RWPE1 (cell line): ENCODE results near the gene KIAA1210.
"Not testable (repeated sequence)": the region's sequence is repeated elsewhere in the genome, so short reads cannot be mapped to it uniquely, and the experiment has no call there.

Source experiments
- CTCF ChIA-PET: fragments of 350-600 bp; sonication (Branson Sonifier 250); formaldehyde crosslinking; extraction: SDS; loops from one replicate; lab custom pipeline; 2021; lab: Yijun Ruan, JAX
- POLR2A ChIA-PET: fragments of 400-600 bp; formaldehyde crosslinking; extraction: SDS; loops from one replicate; lab custom pipeline; 2020; ENCODE audit warnings: antibody characterized with exemption; ENCODE audit not compliant: low non-redundant PET; lab: Yijun Ruan, JAX
- DNase-seq: peaks from one replicate; pipeline ENCODE4 v3.0.0; 2012; ENCODE audit warnings: low spot score
- H3K27ac ChIP-seq: fragments of 450-650 bp; 2 replicates; pipeline ENCODE4 v1.5.1; 2017
- TF ChIP-seq, protein P1 (sequence below): fragments of 450-650 bp; conservative IDR thresholded peaks from 2 replicates; pipeline ENCODE4 v1.5.1; 2017; ENCODE audit warnings: low read depth, mild to moderate bottlenecking

Gene KIAA1210

DNA sequence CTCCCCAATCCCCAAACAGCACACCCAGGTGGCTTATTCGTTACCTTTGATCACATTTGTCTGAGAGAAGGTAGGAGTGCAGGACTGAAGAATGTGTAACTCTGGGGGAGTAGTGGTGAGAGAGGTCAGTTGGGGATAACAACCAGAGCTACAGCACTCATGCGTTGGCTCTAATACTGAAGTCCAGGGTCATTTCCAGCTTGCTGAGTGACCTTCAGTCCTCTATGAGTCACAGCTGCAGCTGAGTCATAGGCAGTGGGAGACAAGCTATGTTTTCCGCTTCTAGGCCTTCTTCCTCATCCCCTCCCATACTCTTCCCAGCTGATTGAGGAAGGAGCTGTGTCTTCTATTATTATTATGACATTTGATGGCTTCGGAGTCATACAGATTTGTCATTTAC lies 86.4 kb downstream of the KIAA1210 start:
- no peak overlapping the region for H3K27ac ChIP-seq
- POLR2A ChIA-PET = no interaction called here
- CTCF ChIA-PET = no interaction called here
- TF ChIP-seq, protein P1, sequence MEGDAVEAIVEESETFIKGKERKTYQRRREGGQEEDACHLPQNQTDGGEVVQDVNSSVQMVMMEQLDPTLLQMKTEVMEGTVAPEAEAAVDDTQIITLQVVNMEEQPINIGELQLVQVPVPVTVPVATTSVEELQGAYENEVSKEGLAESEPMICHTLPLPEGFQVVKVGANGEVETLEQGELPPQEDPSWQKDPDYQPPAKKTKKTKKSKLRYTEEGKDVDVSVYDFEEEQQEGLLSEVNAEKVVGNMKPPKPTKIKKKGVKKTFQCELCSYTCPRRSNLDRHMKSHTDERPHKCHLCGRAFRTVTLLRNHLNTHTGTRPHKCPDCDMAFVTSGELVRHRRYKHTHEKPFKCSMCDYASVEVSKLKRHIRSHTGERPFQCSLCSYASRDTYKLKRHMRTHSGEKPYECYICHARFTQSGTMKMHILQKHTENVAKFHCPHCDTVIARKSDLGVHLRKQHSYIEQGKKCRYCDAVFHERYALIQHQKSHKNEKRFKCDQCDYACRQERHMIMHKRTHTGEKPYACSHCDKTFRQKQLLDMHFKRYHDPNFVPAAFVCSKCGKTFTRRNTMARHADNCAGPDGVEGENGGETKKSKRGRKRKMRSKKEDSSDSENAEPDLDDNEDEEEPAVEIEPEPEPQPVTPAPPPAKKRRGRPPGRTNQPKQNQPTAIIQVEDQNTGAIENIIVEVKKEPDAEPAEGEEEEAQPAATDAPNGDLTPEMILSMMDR = no peak
- DNase-seq = peak; percentile 25

DNA sequence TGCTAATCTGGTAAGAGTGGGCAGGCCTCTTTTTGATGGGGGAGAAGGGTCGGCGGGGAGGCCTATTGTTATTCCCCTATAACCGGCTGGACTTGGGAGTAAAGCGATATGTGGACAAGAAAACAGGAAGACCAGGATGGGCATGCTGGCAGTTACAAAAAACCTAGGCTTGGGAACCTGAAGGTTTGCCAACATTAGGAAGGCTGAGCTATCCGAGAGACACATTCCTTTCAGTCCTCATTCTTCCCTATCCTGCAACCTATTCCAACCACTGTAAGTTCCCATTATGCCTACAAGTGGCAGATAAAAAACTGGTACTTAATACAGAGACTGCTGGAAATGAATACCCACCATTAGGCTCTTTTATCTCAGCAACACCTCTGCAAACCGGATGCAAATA lies 87.2 kb downstream of the KIAA1210 start:
- POLR2A ChIA-PET = no interaction called here
- H3K27ac ChIP-seq = no peak overlapping the region
- TF ChIP-seq, protein P1 = no peak
- DNase-seq = no peak
- CTCF ChIA-PET = interaction anchor here (0.6 kb wide), 2 partner anchors 32 to 208 kb away, joined by 4 to 5 read pairs; no protein-coding TSS in a partner anchor

DNA sequence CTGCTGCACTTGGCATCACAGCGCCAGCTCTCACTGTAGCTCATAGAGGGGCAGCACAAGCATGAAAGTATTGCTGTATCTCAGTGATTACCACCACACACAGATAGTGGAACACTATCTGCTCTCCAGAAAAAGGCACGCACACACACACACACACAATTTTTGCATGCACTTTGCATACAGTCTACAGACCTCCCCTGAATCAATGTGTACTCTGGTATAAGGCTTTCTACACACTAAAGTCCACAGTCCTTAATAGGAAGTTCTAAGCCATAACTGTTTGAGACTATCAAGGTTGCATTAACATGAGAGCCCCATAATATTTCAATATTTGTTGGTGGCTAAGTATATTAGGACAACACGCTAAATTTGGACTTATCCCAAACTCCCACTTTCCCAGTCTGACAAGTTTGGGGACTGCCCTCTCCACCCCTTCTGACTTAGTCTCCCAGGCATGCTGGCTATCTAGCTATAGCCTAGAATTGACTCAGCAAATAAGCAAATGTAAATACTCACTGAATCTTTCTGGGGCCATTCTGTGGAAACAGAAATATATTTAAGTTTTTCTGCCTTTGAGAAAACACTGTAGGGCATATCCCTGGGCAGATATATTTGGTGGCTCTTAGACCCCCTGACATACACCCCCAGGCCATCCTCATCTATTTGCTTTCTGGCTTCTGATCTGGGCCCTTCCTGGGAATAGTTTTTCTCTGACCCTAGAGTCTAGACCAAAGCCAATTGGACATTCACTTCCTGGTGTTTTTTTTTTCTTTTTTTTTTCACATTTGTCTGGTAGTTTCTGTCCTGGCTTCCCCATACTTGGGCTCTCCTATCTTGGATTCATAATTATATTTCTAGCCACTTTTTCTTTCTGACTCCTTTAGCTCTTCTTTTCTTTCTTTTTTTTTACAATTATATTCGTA lies 91.2 kb downstream of the KIAA1210 start:
- ChIA-PET POLR2A (no interaction called here), CTCF (interaction anchor here (0.7 kb wide), 1 partner anchor 197 kb away, joined by 3 read pairs; no protein-coding TSS in a partner anchor)
- no peak overlapping the region for H3K27ac ChIP-seq
- DNase-seq = no peak
- TF ChIP-seq, protein P1 = no peak

DNA sequence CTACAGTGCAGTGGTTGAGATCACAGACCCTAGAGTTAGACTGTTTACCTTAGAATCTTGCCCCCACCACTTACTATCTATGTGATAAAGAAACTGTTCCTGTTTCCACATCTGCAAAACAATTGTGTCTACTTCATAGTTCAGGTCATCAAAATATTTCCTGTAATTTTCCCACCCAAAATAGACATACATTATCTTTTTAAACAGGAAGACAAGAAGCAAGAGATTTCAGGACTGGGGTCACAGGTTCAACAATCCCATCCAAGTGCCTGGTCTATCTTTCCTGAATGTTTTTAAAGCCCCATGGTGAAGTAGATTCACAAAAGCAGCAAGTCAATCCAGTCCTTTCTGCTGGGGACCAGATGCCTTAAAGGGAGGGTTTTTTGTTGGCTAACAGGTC lies 96.6 kb downstream of the KIAA1210 start:
- POLR2A ChIA-PET = no interaction called here
- CTCF ChIA-PET = no interaction called here
- DNase-seq = no peak
- H3K27ac ChIP-seq = no peak overlapping the region
- TF ChIP-seq, protein P1 = no peak

DNA sequence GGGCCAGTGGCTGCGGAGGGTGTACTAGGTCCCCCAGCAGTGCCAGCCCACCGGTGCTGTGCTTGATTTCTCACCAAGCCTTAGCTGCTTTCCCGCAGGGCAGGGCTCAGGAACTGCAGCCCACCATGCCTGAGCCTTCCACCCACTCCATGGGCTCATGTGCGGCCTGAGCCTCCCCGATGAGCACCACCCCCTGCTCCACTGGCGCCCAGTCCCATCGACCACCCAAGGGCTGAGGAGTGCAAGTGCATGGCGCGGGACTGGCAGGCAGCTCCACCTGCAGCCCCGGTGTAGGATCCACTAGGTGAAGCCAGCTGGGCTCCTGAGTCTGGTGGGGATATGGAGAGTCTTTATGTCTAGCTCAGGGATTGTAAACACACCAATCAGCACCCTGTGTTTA lies 98.0 kb downstream of the KIAA1210 start:
- DNase-seq, POLR2A ChIA-PET, H3K27ac ChIP-seq, CTCF ChIA-PET: not testable (repeated sequence)

DNA sequence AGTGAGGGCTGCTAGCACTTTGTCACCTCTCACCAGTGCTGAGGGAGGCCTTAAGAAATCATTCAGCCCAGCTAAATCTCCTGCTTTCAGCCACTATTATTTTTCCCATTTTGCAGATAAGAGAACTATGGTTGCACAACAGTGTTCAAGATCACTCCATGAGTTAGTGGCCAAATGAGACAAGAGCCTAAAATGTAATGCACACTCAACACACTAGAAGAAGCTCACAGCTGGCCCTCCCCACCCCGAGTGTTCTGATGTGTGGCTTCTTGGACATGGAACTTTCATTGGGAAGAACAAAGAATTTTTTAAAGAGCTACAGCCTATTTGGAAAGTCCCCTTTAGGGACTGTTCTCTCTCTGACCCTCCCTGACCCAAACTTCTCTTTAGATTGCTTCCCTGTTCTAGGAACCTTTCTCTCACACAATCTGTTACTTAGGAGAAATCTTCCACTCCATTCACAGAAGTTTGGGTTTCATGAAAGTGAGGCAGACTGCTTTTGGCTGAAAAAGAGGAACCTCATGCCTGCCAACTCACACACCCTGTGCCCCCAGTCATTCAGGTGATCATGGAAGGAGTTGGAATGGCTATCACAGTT lies 98.8 kb downstream of the KIAA1210 start:
- ChIA-PET POLR2A (no interaction called here), CTCF (no interaction called here)
- no peak for DNase-seq
- H3K27ac ChIP-seq = no peak overlapping the region
- TF ChIP-seq, protein P1 = no peak
